GM12872 (cell line): ENCODE data around the gene PARVB.

ENCODE experiments used
- TF ChIP-seq, protein P1 (sequence below): IDR thresholded peaks from 3 replicates; pipeline ENCODE4 v1.5.1; 2011; ENCODE audit warnings: low read depth, mild to moderate bottlenecking, low read length, moderate library complexity; ENCODE audit not compliant: insufficient read depth

Gene PARVB

DNA sequence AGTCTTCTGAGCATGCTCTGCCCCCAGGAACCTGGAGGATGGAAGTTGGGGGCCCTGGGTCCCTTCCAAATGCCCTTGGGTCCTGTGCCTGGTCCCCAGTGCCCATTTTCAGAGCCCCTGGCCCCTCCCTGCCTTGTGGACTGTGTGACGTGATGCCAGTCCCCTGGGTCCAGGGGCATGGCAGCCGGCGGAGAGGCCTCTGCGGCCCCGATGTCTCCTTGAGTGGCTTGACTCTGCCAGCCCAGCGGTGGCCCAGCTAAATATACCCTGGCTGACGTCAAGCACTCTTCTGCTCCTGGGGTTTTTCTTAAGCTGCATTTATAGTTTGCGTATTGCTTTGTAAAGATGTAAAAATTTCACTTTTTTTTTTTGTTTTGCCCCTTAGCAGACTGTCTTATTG, 121.4 kb downstream of the PARVB start:
- TF ChIP-seq, protein P1, sequence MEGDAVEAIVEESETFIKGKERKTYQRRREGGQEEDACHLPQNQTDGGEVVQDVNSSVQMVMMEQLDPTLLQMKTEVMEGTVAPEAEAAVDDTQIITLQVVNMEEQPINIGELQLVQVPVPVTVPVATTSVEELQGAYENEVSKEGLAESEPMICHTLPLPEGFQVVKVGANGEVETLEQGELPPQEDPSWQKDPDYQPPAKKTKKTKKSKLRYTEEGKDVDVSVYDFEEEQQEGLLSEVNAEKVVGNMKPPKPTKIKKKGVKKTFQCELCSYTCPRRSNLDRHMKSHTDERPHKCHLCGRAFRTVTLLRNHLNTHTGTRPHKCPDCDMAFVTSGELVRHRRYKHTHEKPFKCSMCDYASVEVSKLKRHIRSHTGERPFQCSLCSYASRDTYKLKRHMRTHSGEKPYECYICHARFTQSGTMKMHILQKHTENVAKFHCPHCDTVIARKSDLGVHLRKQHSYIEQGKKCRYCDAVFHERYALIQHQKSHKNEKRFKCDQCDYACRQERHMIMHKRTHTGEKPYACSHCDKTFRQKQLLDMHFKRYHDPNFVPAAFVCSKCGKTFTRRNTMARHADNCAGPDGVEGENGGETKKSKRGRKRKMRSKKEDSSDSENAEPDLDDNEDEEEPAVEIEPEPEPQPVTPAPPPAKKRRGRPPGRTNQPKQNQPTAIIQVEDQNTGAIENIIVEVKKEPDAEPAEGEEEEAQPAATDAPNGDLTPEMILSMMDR = no peak

GRCh38 chr22:44146088-44146861, 122.2 kb downstream of the PARVB start:
- TF ChIP-seq, protein P1 = no peak

DNA sequence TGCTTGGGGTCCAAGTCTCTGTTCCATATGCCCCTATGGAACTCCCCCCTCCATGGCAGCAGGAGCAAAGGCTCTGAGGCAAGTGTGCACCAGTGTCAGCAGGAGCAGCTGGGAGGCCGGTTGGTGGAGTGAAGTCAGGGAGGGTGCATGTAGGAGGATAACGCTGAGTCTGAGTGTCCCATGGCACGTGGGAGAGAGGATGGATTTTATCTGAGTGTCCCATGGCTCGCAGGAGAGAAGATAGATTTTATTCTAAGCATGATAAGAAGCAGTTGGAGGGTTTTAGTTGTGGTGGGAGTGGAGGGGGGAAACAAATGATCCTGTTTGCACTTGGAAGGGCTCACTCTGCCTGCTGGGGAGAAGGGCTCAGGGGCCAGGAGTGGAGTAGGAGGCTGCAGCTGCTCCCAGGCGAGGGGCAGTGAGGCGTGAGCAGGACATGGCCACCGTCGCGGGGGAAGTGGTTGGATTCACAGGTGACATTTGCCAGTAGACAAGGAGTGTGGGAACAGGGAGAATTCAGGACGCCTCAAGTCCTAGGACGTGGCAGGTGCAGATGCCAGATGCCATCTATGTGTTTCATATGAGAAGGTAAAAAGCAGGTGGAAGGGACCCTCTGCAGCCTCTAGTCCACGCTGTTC, 123.0 kb downstream of the PARVB start:
- TF ChIP-seq, protein P1 = no peak

DNA sequence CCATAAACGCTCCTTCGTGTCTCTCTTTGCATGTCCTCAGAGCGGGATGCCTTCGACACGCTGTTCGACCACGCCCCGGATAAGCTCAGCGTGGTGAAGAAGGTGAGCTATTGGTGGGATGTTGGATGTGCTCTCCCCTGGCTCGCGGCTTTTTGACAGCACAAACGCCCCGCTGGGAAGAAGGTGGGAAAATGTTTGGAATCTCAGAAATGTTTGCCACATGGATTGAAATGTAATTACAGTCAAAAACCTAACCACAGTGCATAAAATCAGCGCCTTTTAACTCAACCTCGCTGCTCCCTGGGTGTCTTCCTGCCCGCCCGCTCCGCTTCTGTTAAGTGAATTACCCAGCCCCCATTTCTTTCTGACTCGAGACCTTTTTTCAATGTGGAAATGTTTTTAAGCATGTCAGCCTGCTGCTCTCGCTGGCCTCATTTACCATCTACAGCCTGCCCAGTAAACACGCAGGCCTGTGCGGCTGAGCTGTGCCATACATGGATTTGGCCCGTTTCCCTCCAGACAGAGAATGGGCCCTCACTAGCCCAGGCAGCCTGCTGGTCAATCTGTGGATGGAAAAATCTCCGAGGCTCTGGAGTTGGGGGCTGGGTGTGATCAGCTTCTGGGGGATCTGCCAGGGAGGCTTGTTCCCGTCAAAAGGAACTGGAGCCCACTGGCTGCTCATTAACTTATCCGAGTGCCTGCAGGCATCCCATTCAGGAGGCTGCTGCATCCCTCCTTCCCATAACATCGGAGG, 123.9 kb downstream of the PARVB start:
- TF ChIP-seq, protein P1 = no peak

DNA sequence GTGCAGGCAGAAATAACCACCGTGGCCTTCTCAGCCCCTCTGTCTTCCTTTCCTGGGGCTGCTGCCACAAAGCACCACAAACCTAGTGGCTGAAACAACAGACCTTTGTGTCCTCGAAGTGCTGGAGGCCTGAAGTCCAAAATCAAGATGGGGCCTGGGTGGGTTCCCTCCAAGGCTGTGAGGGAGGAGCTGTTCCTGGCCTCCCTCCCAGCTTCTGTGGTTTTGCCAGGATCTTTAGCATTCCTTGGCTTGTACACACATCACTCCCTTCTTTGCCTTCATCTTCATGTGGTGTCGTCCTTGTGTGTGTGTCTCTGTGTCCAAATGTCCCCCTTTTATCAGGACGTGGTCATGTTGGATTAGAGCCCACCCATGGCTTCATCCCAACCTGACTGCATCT, 127.6 kb downstream of the PARVB start:
- TF ChIP-seq, protein P1 = no peak

DNA sequence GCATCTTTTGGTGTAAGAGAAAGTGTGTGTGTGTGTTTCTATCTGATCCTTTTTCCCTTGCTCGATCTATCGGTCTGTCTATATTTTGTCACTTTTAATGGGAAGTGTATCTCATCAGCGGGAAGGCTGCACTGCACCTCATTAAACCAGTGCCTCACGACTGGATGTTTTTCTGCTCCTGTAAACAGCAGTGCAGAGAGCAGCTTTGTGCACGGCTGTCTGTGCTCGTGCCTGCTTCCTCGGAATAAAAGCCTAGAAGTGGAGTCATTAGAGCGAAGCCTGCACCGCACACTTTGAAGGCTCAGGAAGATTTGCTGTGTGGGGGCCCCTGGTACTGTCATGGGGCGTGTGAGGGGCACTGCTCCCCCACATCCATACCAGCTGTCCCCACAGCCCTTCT, 129.6 kb downstream of the PARVB start:
- TF ChIP-seq, protein P1 = no peak

GRCh38 chr22:44154436-44154942, 130.4 kb downstream of the PARVB start:
- TF ChIP-seq, protein P1 = no peak
